Caco-2 (cell line): ENCODE measurements around the gene TSPAN17. TPM values are rescaled to one million over a fixed set of nuclear protein-coding genes. Genes with fewer than 3 reads are reported as not detected.

Experiments
- BruUV-seq: library from RNA; stranded (reverse); fragments of 400-500 nt; replicated peaks from 2 replicates; lab custom pipeline; 2021; lab: Mats Ljungman, UMichigan
- CTCF ChIA-PET: fragments of 300-600 bp; sonication (Branson Sonifier 250); formaldehyde crosslinking; loops from one replicate; lab custom pipeline; 2022; ENCODE audit warnings: antibody characterized with exemption; lab: Charles Lee
- POLR2A ChIA-PET: fragments of 300-600 bp; sonication (Branson Sonifier 250); formaldehyde crosslinking; loops from one replicate; lab custom pipeline; 2022; ENCODE audit warnings: antibody characterized with exemption; lab: Charles Lee
- DNase-seq, 2 experiments: peaks; one replicate each; pipeline versions ENCODE4 v3.0.0 to v3.0.0-alpha.2; 2020 to 2022
- H3K27me3 ChIP-seq: replicated peaks from 2 replicates; pipeline ENCODE4 v1.6.0; 2011; ENCODE audit warnings: low read length; ENCODE audit not compliant: control insufficient read depth, insufficient read depth
- H3K36me3 ChIP-seq: 2 replicates; pipeline ENCODE4 v1.5.1; 2011; ENCODE audit warnings: low read length; ENCODE audit not compliant: control insufficient read depth, insufficient read depth
- H3K4me1 ChIP-seq: fragments of 250-450 bp; sonication (Bioruptor Pico); 2 replicates; pipeline ENCODE4 v1.5.1; 2020; ENCODE audit warnings: mild to moderate bottlenecking
- H3K4me3 ChIP-seq: 2 replicates; pipeline ENCODE4 v1.5.1; 2011; ENCODE audit warnings: low read depth, mild to moderate bottlenecking, control low read depth, low read length
- H3K9me3 ChIP-seq: fragments of 250-450 bp; sonication (Bioruptor Pico); 2 replicates; pipeline ENCODE4 v1.5.1; 2020; ENCODE audit warnings: mild to moderate bottlenecking, moderate library complexity
- H3K27ac Mint-ChIP-seq: one replicate; pipeline ENCODE4 v1.8.0; 2022; ENCODE audit warnings: mixed read lengths; ENCODE audit not compliant: unreplicated experiment
- H3K27me3 Mint-ChIP-seq: one replicate; pipeline ENCODE4 v1.8.0; 2022; ENCODE audit warnings: mixed read lengths; ENCODE audit not compliant: insufficient read depth, unreplicated experiment
- H3K36me3 Mint-ChIP-seq: one replicate; pipeline ENCODE4 v1.8.0; 2022; ENCODE audit warnings: mild to moderate bottlenecking, mixed read lengths; ENCODE audit not compliant: insufficient read depth, unreplicated experiment
- H3K4me1 Mint-ChIP-seq: one replicate; pipeline ENCODE4 v1.8.0; 2022; ENCODE audit warnings: low read depth, mixed read lengths; ENCODE audit not compliant: unreplicated experiment
- H3K4me3 Mint-ChIP-seq: one replicate; pipeline ENCODE4 v1.8.0; 2022; ENCODE audit warnings: mild to moderate bottlenecking, moderate library complexity, mixed read lengths; ENCODE audit not compliant: unreplicated experiment
- H3K9me3 Mint-ChIP-seq: one replicate; pipeline ENCODE4 v1.8.0; 2022; ENCODE audit warnings: mixed read lengths; ENCODE audit not compliant: unreplicated experiment
- CTCF ChIP-seq, 2 experiments: fragments of 200-600 bp in 1 of 2; IDR thresholded peaks; 1 replicate in 1 of 2; 2 replicates in 1 of 2; pipeline versions ENCODE4 v1.5.1 to v1.8.0; 2011 to 2022; ENCODE audit warnings: antibody characterized with exemption in 1 of 2, control low read depth in 1 of 2, inconsistent platforms in 1 of 2, low read depth in 1 of 2, low read length in 1 of 2, mild to moderate bottlenecking in 1 of 2, moderate library complexity in 1 of 2; ENCODE audit not compliant: insufficient read depth in 1 of 2, severe bottlenecking in 1 of 2, unreplicated experiment in 1 of 2
- intact Hi-C: fragments of 100-400 bp; cut with micrococcal nuclease; formaldehyde crosslinking; loops from one replicate; pipeline ENCODE4 v1.10.0; 2022; ENCODE audit not compliant: unreplicated experiment
- total RNA-seq: library from RNA; stranded (reverse); gene quantifications from 2 replicates; pipeline ENCODE4 v1.2.3, GENCODE V29; 2022

The TSPAN17 gene
- total RNA-seq, 1 experiment from 2014 or later: 20.5 TPM

DNA sequence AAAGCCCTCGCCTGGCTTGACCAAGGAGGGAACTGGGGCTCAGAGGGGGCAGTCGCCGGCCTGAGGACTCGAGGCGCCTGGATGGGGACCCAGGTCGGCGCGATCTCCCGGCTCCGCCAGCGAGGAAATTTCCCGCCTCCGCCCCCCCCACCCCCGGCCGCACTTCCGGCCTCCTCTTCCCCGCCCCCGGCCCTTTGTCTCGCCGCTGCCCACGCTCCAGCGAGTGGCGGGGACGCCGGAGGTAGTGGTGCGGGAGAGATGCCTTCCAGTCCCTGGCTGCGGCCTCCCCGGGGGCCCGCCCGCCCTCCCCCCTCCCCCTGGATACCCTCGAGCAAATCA is 36.9 kb upstream of the TSPAN17 start:
- Histone ChIP-seq H3K36me3 (no peaks in the 10 kb centered on the region), H3K9me3 (no peaks in the 10 kb centered on the region), H3K4me1 (0 out of 2 replicates have a peak, but pooled peaks cover 6% of the 10 kb centered on the region), H3K4me3 (peak overlapping the region; percentile 60), H3K27me3 (no peaks in the 10 kb centered on the region)
- ChIA-PET CTCF (no interaction called here), POLR2A (no interaction called here)
- Mint-ChIP-seq H3K4me3 (peak overlapping the region; percentile 65), H3K27me3 (peaks cover 13% of the 10 kb centered on the region), H3K4me1 (peaks cover 8% of the 10 kb centered on the region), H3K27ac (no peak overlapping the region), H3K9me3 (no peaks in the 10 kb centered on the region), H3K36me3 (peaks cover 9% of the 10 kb centered on the region)
- no TSS peak for BruUV-seq
- DNase-seq: no peak
- no peak for TF ChIP-seq CTCF (IDR thresholded peaks at IDR 0.05; ENCODE audit: insufficient read depth in 1 of 2, low read depth in 1 of 2, low read length in 1 of 2, severe bottlenecking in 1 of 2, unreplicated experiment in 1 of 2)
- intact Hi-C loops: no loop called here

DNA sequence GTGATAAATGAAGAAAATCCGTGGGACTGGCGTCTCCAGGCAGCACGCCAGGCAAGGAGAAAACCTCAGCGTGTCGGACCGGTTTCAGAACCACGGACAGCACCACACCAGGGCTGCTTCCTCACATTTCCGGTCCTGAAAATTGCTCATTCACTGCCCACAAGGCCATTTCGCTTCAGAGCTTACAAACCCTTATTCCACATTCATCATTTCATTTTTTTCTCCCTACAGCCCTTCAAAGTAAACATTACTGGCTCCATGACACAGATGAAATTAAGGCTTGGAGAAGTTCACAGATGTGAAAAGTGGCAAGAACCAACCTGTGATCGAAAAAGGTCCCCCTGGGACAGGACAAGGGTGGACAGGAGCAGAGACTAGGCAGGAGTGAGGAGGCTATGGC is 35.8 kb upstream of the TSPAN17 start:
- Histone ChIP-seq H3K4me3 (no peak overlapping the region), H3K36me3 (no peaks in the 10 kb centered on the region), H3K9me3 (no peaks in the 10 kb centered on the region), H3K27me3 (no peaks in the 10 kb centered on the region), H3K4me1 (0 out of 2 replicates have a peak, but pooled peaks cover 6% of the 10 kb centered on the region)
- intact Hi-C loops: no loop called here
- peak; percentile 73 to 85 for DNase-seq
- no peaks in the 10 kb centered on the region for H3K9me3 Mint-ChIP-seq
- H3K27me3 Mint-ChIP-seq: peaks cover 19% of the 10 kb centered on the region
- H3K36me3 Mint-ChIP-seq: peaks cover 9% of the 10 kb centered on the region
- H3K4me3 Mint-ChIP-seq: no peak overlapping the region
- H3K4me1 Mint-ChIP-seq: peaks cover 8% of the 10 kb centered on the region
- TF ChIP-seq CTCF (IDR thresholded peaks at IDR 0.05; ENCODE audit: insufficient read depth in 1 of 2, low read depth in 1 of 2, low read length in 1 of 2, severe bottlenecking in 1 of 2, unreplicated experiment in 1 of 2): no peak
- POLR2A ChIA-PET: no interaction called here
- no peak overlapping the region for H3K27ac Mint-ChIP-seq
- CTCF ChIA-PET: no interaction called here
- BruUV-seq: no TSS peak

DNA sequence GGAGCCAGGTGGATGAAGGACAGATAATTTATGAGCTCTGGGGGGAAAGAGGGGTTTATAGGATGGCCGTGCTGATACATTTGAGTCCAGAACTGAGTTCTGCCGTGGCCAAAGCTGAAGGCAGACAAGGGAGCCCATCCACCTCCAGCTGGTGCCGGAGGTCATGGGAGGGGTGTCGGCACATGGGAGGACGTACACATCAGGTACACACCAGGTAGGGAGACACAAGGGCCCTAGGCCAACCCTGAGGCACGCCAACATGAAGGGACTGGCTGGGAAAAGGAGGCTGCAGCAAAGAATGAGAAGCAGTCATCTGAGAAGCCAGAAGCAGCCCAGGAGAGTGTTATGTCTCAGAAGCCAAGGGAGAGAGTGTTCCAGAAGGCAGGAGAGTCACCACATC is 35.3 kb upstream of the TSPAN17 start:
- no peak overlapping the region for H3K27ac Mint-ChIP-seq
- BruUV-seq: no TSS peak
- ChIA-PET CTCF (no interaction called here), POLR2A (no interaction called here)
- H3K4me1 ChIP-seq: 0 out of 2 replicates have a peak, but pooled peaks cover 6% of the 10 kb centered on the region
- H3K9me3 ChIP-seq: no peaks in the 10 kb centered on the region
- no peak for TF ChIP-seq CTCF (IDR thresholded peaks at IDR 0.05; ENCODE audit: insufficient read depth in 1 of 2, low read depth in 1 of 2, low read length in 1 of 2, severe bottlenecking in 1 of 2, unreplicated experiment in 1 of 2)
- H3K27me3 Mint-ChIP-seq: peaks cover 19% of the 10 kb centered on the region
- intact Hi-C loops: no loop called here
- no peak overlapping the region for H3K4me3 ChIP-seq
- H3K36me3 ChIP-seq: no peaks in the 10 kb centered on the region
- no peaks in the 10 kb centered on the region for H3K9me3 Mint-ChIP-seq
- no peaks in the 10 kb centered on the region for H3K27me3 ChIP-seq
- peaks cover 9% of the 10 kb centered on the region for H3K36me3 Mint-ChIP-seq
- H3K4me3 Mint-ChIP-seq: no peak overlapping the region
- peaks cover 8% of the 10 kb centered on the region for H3K4me1 Mint-ChIP-seq
- no peak for DNase-seq
